Heart left ventricle (tissue), 16 donors: ENCODE data around the gene KCNC3. TPM values are rescaled to one million over a fixed set of nuclear protein-coding genes. Genes with fewer than 3 reads are reported as not detected.

ENCODE experiments used
- ATAC-seq, 4 donors: fragments of 200-7000 bp; cut with Tn5 transposase; one replicate each; pipeline ENCODE4 v1.9.1; 2020 to 2022; ENCODE audit warnings: moderate library complexity in 4 of 4, mild to moderate bottlenecking in 3 of 4, moderate number of reproducible peaks in 1 of 4
- DNase-seq, 5 donors: peaks; one replicate each; pipeline ENCODE4 v3.0.0-alpha.2; 2020
- H3K27ac ChIP-seq, 12 donors: fragments of 200-600 bp; sonication (generic) in 4 of 12; one replicate each; pipeline versions ENCODE4 v1.5.0 to v1.8.0; 2016 to 2022; ENCODE audit warnings: mild to moderate bottlenecking in 2 of 12
- H3K27me3 ChIP-seq, 9 donors: fragments of 200-600 bp; sonication (generic) in 2 of 9; one replicate each; pipeline versions ENCODE4 v1.5.1 to v1.8.0; 2016 to 2022; ENCODE audit warnings: mild to moderate bottlenecking in 3 of 9
- H3K36me3 ChIP-seq, 9 donors: fragments of 200-600 bp; sonication (generic) in 2 of 9; one replicate each; pipeline versions ENCODE4 v1.5.0 to v1.8.0; 2018 to 2022; ENCODE audit warnings: mild to moderate bottlenecking in 2 of 9
- H3K4me1 ChIP-seq, 12 donors: fragments of 200-600 bp; sonication (generic) in 4 of 12; one replicate each; pipeline versions ENCODE4 v1.5.0 to v1.8.0; 2016 to 2022; ENCODE audit warnings: mild to moderate bottlenecking in 3 of 12
- H3K4me3 ChIP-seq, 12 donors: fragments of 200-600 bp; sonication (generic) in 4 of 12; one replicate each; pipeline versions ENCODE4 v1.5.0 to v1.8.0; 2017 to 2022; ENCODE audit warnings: mild to moderate bottlenecking in 9 of 12, moderate library complexity in 4 of 12
- H3K9me3 ChIP-seq, 12 donors: fragments of 200-600 bp; sonication (generic) in 4 of 12; one replicate each; pipeline versions ENCODE4 v1.5.0 to v1.8.0; 2016 to 2022; ENCODE audit warnings: mild to moderate bottlenecking in 1 of 12
- POLR2A ChIP-seq, 2 donors: fragments of 450-650 bp; IDR thresholded peaks; one replicate each; pipeline ENCODE4 v1.6.1; 2017; ENCODE audit warnings: antibody characterized with exemption in 2 of 2, mild to moderate bottlenecking in 2 of 2, moderate library complexity in 2 of 2
- WGBS, 4 donors: extraction: QIAGEN DNeasy Blood & Tissue Kit in 2 of 4; methylation state at CpG; one replicate each; pipeline versions ENCODE4 v1.1.5 to v1.1.7; 2013 to 2018; 5-methylcytosine and 5-hydroxymethylcytosine counted together
- intact Hi-C, 10 donors: fragments of 100-400 bp; cut with DNase I; formaldehyde crosslinking; loops; one replicate each; pipeline versions ENCODE4 v1.11.1 to v1.14.2; 2022
- polyA plus RNA-seq, 2 donors: library from polyadenylated mRNA; stranded (reverse); fragments of 200-250 nt; gene quantifications; one replicate each; pipeline ENCODE4 v1.2.3, GENCODE V29; 2013
- total RNA-seq, 9 donors: library from RNA; depleted of rRNA in 2 of 9; stranded (reverse); fragments of >200 nt in 2 of 9; fragmentation: NEBNext Ultra II Directional in 3 of 9; extraction: Animal tissue kit (Norgen Biotek cat#: 25700) in 3 of 9; gene quantifications; one replicate each; pipeline versions ENCODE4 v1.1.0 to v1.2.4, GENCODE V29; 2016 to 2023
- TF ChIP-seq, protein P1 (sequence below), 12 donors: fragments of 200-600 bp; sonication (generic) in 4 of 12; IDR thresholded peaks; one replicate each; pipeline versions ENCODE4 v1.5.0 to v1.8.0; 2018 to 2022; ENCODE audit warnings: antibody characterized with exemption in 12 of 12, mild to moderate bottlenecking in 5 of 12
- donor health status: ischemic (EF 13 %, LVEDD 7.1; RV severe dilation, severe dysfunction).
- donor health status: healthy with polysubstance abuse.
- donor health status: DM: no; HTN: yes; CAD: no.
- donor health status: DM: no; HTN: no; CAD: no.
- donor health status: ischemic (EF 25% LVEDD 6.9; RV normal size, moderate dysfunction).
- donor health status: ischemic (EF 25% LVEDD 5.7; RV mildly dilated, moderate dysfunction).
- donor health status: healthy.
- donor health status: DM: yes; HTN: yes; CAD: no.
- donor health status: ischemic (EF 35%, LVEDD 5.7; RV mildly dilated, moderate dysfunction).
- donor health status: nonischemic (EF 11% LVEDD 7.7; RV severe dilation, severe dysfunction).
- donor health status: DM: yes; HTN: yes; CAD: no.
- donor health status: PGD.
- donor health status: ischemic (EF 29% LVEDD 5.4; RV normal size, mild dysfunction).
- donor health status: nonischemic (EF 23%, LVEDD 6.1; RV moderate dilation, normal function).

Gene KCNC3
- total and polyA plus RNA-seq, 11 donors, result 0.87 to 4.4 (median 2.5) TPM

DNA sequence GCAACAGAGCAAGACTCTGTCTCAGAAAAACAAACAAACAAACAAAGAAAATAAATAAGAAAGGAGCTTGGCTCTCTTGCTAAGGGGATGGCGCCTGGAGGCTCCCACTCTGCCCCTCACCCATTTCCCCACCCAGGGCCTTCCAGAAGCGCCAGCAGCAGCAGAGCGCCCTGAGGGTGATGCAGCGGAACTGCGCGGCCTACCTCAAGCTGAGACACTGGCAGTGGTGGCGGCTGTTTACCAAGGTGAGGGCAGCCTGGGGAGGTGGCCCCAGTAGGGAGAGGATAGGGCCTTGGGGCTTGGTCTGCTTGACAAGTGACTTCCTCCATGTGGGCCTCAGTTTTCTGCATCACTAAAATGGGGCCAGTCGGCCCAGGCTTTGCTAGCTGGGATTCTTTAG is 66.0 kb downstream of the KCNC3 start:
- Histone ChIP-seq H3K4me3 (no peak overlapping the region), H3K4me1 (peaks cover 0 to 3% (median 0%) of the 10 kb centered on the region in 12 donors), H3K27ac (no peak overlapping the region), H3K9me3 (no peaks in the 10 kb centered on the region), H3K36me3 (peaks cover 0 to 32% (median 0%) of the 10 kb centered on the region in 9 donors), H3K27me3 (no peaks in the 10 kb centered on the region)
- no peak for DNase-seq
- TF ChIP-seq POLR2A (IDR thresholded peaks at IDR 0.05), result no peak
- TF ChIP-seq, protein P1, sequence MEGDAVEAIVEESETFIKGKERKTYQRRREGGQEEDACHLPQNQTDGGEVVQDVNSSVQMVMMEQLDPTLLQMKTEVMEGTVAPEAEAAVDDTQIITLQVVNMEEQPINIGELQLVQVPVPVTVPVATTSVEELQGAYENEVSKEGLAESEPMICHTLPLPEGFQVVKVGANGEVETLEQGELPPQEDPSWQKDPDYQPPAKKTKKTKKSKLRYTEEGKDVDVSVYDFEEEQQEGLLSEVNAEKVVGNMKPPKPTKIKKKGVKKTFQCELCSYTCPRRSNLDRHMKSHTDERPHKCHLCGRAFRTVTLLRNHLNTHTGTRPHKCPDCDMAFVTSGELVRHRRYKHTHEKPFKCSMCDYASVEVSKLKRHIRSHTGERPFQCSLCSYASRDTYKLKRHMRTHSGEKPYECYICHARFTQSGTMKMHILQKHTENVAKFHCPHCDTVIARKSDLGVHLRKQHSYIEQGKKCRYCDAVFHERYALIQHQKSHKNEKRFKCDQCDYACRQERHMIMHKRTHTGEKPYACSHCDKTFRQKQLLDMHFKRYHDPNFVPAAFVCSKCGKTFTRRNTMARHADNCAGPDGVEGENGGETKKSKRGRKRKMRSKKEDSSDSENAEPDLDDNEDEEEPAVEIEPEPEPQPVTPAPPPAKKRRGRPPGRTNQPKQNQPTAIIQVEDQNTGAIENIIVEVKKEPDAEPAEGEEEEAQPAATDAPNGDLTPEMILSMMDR (IDR thresholded peaks at IDR 0.05), result no peak
- WGBS, 4 donors, result 84 to 94% (median 93%) methylated on average over 4 to 8 of the region's 8 CpGs
- intact Hi-C loops, result no loop called here
- ATAC-seq, result no peak

Other genes starting within 250 kb of the KCNC3 start
- gene IZUMO2, start 166.1 kb downstream of the KCNC3 start, total RNA-seq, result not detected
- not detected for gene IZUMO2, start 166.1 kb downstream of the KCNC3 start, polyA plus RNA-seq
- 100 to 1,000 TPM in 3 of 9 donors, 10 to 100 TPM in 6; 65.7 to 120 (median 90.5) TPM for gene MYH14, start 125.8 kb downstream of the KCNC3 start, total RNA-seq
- 100 to 1,000 TPM in 1 of 2 donors, 10 to 100 TPM in 1; 45.8 to 132 TPM for gene MYH14, start 125.8 kb downstream of the KCNC3 start, polyA plus RNA-seq
- under 1 TPM in 4 of 9 donors, not detected in 5; 0.28 to 0.89 (median 0.66) TPM for gene NAPSA, start 36.3 kb upstream of the KCNC3 start, total RNA-seq
- under 1 TPM; 0.36 to 0.61 TPM for gene NAPSA, start 36.3 kb upstream of the KCNC3 start, polyA plus RNA-seq
- 100 to 1,000 TPM in 3 of 9 donors, 10 to 100 TPM in 6; 66.2 to 162 (median 74.3) TPM for gene NR1H2, start 47.1 kb upstream of the KCNC3 start, total RNA-seq
- 100 to 1,000 TPM in 1 of 2 donors, 10 to 100 TPM in 1; 91.5 to 155 TPM for gene NR1H2, start 47.1 kb upstream of the KCNC3 start, polyA plus RNA-seq
- gene POLD1, start 55.0 kb upstream of the KCNC3 start, total RNA-seq, result 10 to 100 TPM in 4 of 9 donors, 1 to 10 TPM in 5; 6.1 to 18.0 (median 9.0) TPM
- gene POLD1, start 55.0 kb upstream of the KCNC3 start, polyA plus RNA-seq, result 10 to 100 TPM in 1 of 2 donors, 1 to 10 TPM in 1; 9.6 to 12.1 TPM
- under 1 TPM in 2 of 9 donors, not detected in 7; 0.16 to 0.53 TPM for gene SPIB, start 89.6 kb upstream of the KCNC3 start, total RNA-seq
- gene SPIB, start 89.6 kb upstream of the KCNC3 start, polyA plus RNA-seq, result under 1 TPM in 1 of 2 donors, not detected in 1; 0.10 TPM
- under 1 TPM in 3 of 9 donors, not detected in 6; 0.09 to 0.35 (median 0.28) TPM for gene MYBPC2, start 103.5 kb upstream of the KCNC3 start, total RNA-seq
- not detected for gene MYBPC2, start 103.5 kb upstream of the KCNC3 start, polyA plus RNA-seq
- 100 to 1,000 TPM in 4 of 9 donors, 10 to 100 TPM in 5; 72.8 to 138 (median 91.1) TPM for gene EMC10, start 147.1 kb upstream of the KCNC3 start, total RNA-seq
- gene EMC10, start 147.1 kb upstream of the KCNC3 start, polyA plus RNA-seq, result 100 to 1,000 TPM in 1 of 2 donors, 10 to 100 TPM in 1; 95.3 to 108 TPM
- gene GARIN5A, start 147.5 kb upstream of the KCNC3 start, total RNA-seq, result 1 to 10 TPM in 6 of 9 donors, under 1 TPM in 3; 0.51 to 6.4 (median 1.6) TPM
- 1 to 10 TPM; 1.1 to 3.0 TPM for gene GARIN5A, start 147.5 kb upstream of the KCNC3 start, polyA plus RNA-seq
- 10 to 100 TPM; 18.7 to 43.8 (median 29.5) TPM for gene JOSD2, start 181.8 kb upstream of the KCNC3 start, total RNA-seq
- 10 to 100 TPM; 47.7 to 49.7 TPM for gene JOSD2, start 181.8 kb upstream of the KCNC3 start, polyA plus RNA-seq
- gene ASPDH, start 184.5 kb upstream of the KCNC3 start, total RNA-seq, result not detected
- not detected for gene ASPDH, start 184.5 kb upstream of the KCNC3 start, polyA plus RNA-seq
- gene LRRC4B, start 239.1 kb upstream of the KCNC3 start, total RNA-seq, result 1 to 10 TPM in 4 of 9 donors, under 1 TPM in 5; 0.35 to 2.4 (median 0.87) TPM
- gene LRRC4B, start 239.1 kb upstream of the KCNC3 start, polyA plus RNA-seq, result 1 to 10 TPM in 1 of 2 donors, under 1 TPM in 1; 0.97 to 1.0 TPM